Mesenchymal stem cell (in vitro differentiated cells and primary cell): ENCODE results near the gene MKNK2.

Experiments
- DNase-seq: peaks from one replicate; pipeline ENCODE4 v3.0.0-alpha.2; 2013
- H2AFZ ChIP-seq: one replicate; pipeline ENCODE4 v1.6.1; 2013; ENCODE audit warnings: low read depth, mild to moderate bottlenecking, control low read depth, inconsistent platforms, low read length, moderate library complexity
- H2AK5ac ChIP-seq: 2 replicates; pipeline ENCODE4 v1.6.1; 2013; ENCODE audit warnings: low read length, moderate library complexity, mild to moderate bottlenecking, inconsistent platforms; ENCODE audit not compliant: severe bottlenecking
- H2BK120ac ChIP-seq: one replicate; pipeline ENCODE4 v1.6.1; 2013; ENCODE audit warnings: low read depth, mild to moderate bottlenecking, inconsistent platforms, low read length, moderate library complexity
- H2BK12ac ChIP-seq, 2 experiments: one replicate each; pipeline ENCODE4 v1.6.1; 2013; ENCODE audit warnings: inconsistent platforms in 2 of 2, low read length in 2 of 2, mild to moderate bottlenecking in 2 of 2, moderate library complexity in 2 of 2, control low read depth in 1 of 2
- H2BK15ac ChIP-seq: one replicate; pipeline ENCODE4 v1.6.1; 2013; ENCODE audit warnings: mild to moderate bottlenecking, low read depth, inconsistent platforms; ENCODE audit not compliant: poor library complexity, severe bottlenecking
- H2BK5ac ChIP-seq: 2 replicates; pipeline ENCODE4 v1.6.1; 2013; ENCODE audit warnings: low read depth, mild to moderate bottlenecking, low read length, control low read depth, inconsistent platforms; ENCODE audit not compliant: poor library complexity, severe bottlenecking
- H3K14ac ChIP-seq, 2 experiments: one replicate each; pipeline ENCODE4 v1.6.1; 2013; ENCODE audit warnings: inconsistent platforms in 2 of 2, low read length in 2 of 2, control low read depth in 1 of 2, mild to moderate bottlenecking in 1 of 2, moderate library complexity in 1 of 2
- H3K18ac ChIP-seq, 2 experiments: one replicate each; pipeline ENCODE4 v1.6.1; 2013; ENCODE audit warnings: inconsistent platforms in 2 of 2, low read length in 2 of 2, control low read depth in 1 of 2, low read depth in 1 of 2, mild to moderate bottlenecking in 1 of 2
- H3K23ac ChIP-seq, 2 experiments: one replicate each; pipeline ENCODE4 v1.6.1; 2013; ENCODE audit warnings: inconsistent platforms in 2 of 2, low read length in 2 of 2, mild to moderate bottlenecking in 2 of 2, moderate library complexity in 2 of 2, control low read depth in 1 of 2
- H3K27ac ChIP-seq: 2 replicates; pipeline ENCODE4 v1.5.1; 2013; ENCODE audit warnings: mild to moderate bottlenecking, moderate library complexity, low read length, control low read depth, inconsistent platforms; ENCODE audit not compliant: poor library complexity, severe bottlenecking
- H3K27me3 ChIP-seq, 2 experiments: 2 replicates each; pipeline versions ENCODE4 v1.6.1 to v1.7.0; 2013; ENCODE audit warnings: low read length in 2 of 2, mild to moderate bottlenecking in 2 of 2, moderate library complexity in 2 of 2, control low read depth in 1 of 2, inconsistent platforms in 1 of 2; ENCODE audit not compliant: control insufficient read depth in 1 of 2, insufficient read depth in 1 of 2
- H3K36me3 ChIP-seq, 2 experiments: 2 replicates each; pipeline versions ENCODE4 v1.6.1 to v1.7.0; 2013; ENCODE audit warnings: low read length in 2 of 2, control low read depth in 1 of 2, inconsistent platforms in 1 of 2, low read depth in 1 of 2, mild to moderate bottlenecking in 1 of 2; ENCODE audit not compliant: insufficient read depth in 2 of 2, control insufficient read depth in 1 of 2
- H3K4ac ChIP-seq, 2 experiments: one replicate each; pipeline ENCODE4 v1.6.1; 2013; ENCODE audit warnings: inconsistent platforms in 2 of 2, low read length in 2 of 2, mild to moderate bottlenecking in 2 of 2, moderate library complexity in 2 of 2, control low read depth in 1 of 2, low read depth in 1 of 2
- H3K4me1 ChIP-seq: 2 replicates; pipeline ENCODE4 v1.6.1; 2013; ENCODE audit warnings: low read depth, low read length, control low read depth; ENCODE audit not compliant: control insufficient read depth, insufficient read depth
- H3K4me2 ChIP-seq: 2 replicates; pipeline ENCODE4 v1.6.1; 2013; ENCODE audit warnings: low read length, mild to moderate bottlenecking, inconsistent platforms; ENCODE audit not compliant: poor library complexity, severe bottlenecking
- H3K4me3 ChIP-seq, 2 experiments: 2 replicates each; pipeline versions ENCODE4 v1.5.1 to v1.7.0; 2013; ENCODE audit warnings: low read length in 2 of 2, mild to moderate bottlenecking in 2 of 2, control low read depth in 1 of 2, low read depth in 1 of 2; ENCODE audit not compliant: insufficient read depth in 1 of 2
- H3K79me1 ChIP-seq: replicated peaks from 2 replicates; pipeline ENCODE4 v1.6.1; 2013; ENCODE audit warnings: mild to moderate bottlenecking, control low read depth, low read length, inconsistent platforms; ENCODE audit not compliant: poor library complexity, severe bottlenecking
- H3K9ac ChIP-seq: 2 replicates; pipeline ENCODE4 v1.7.0; 2013; ENCODE audit warnings: mild to moderate bottlenecking, low read length, moderate library complexity
- H3K9me3 ChIP-seq: 2 replicates; pipeline ENCODE4 v1.7.0; 2013; ENCODE audit warnings: mild to moderate bottlenecking, low read length; ENCODE audit not compliant: control insufficient read depth
- H4K8ac ChIP-seq: one replicate; pipeline ENCODE4 v1.6.1; 2013; ENCODE audit warnings: inconsistent platforms, mild to moderate bottlenecking, low read length, moderate library complexity
- H4K91ac ChIP-seq: one replicate; pipeline ENCODE4 v1.6.1; 2013; ENCODE audit warnings: mild to moderate bottlenecking, low read length, inconsistent platforms
- WGBS: methylation state at CpG from one replicate; pipeline ENCODE4 v1.1.7; 2013; ENCODE audit warnings: mixed read lengths; 5-methylcytosine and 5-hydroxymethylcytosine counted together

Gene MKNK2

DNA sequence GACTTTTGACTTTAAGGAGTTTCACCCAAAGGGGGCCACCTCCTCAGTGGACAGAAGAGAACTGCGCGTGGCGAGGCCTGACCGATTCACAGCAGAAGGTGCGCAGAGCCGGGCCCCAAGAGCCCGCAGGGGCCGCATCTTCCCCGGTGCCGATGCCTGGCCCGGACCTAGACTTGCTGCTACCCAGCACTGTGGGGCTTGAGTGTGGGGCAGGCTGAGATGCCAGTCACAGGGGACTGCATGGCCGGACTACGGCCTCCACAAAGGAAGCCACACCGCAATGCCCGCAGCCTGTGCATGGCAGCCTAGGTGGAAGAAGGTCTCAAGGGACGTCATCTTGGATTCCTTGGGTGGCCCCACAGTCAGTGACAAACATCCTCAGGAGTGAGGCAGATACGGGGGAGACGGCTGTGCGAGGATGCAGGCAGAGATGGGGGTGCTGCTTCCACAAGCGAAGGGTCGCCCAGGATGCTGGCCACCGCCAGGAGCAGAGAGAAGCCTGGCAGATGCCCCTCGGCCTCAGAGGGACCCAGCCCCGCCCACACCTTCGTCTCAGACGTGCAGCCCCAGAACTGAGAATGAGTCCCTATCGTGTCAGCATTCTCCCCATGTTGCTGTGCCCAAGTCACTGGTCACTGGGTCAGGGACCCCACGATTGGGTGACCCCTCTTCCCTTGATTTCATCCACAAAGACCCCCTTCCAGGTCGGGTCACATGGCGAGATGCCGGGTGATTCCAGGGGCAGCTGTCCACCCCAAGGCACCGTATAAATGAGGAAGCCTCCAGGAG, 28.2 kb upstream of the MKNK2 start:
- no peak overlapping the region for H3K4me2 ChIP-seq
- WGBS = 97% methylated on average over 32 of the region's 32 CpGs
- no peak overlapping the region for H3K4me3 ChIP-seq
- no peaks in the 10 kb centered on the region for H3K27me3 ChIP-seq
- no peak overlapping the region for H3K23ac ChIP-seq
- no peak overlapping the region for H3K9ac ChIP-seq
- no peak overlapping the region for H2BK12ac ChIP-seq
- no peak overlapping the region for H2BK15ac ChIP-seq
- H3K14ac ChIP-seq = no peak overlapping the region
- no peak for DNase-seq
- H2AK5ac ChIP-seq = no peak overlapping the region
- H3K79me1 ChIP-seq = peaks cover 53% of the 10 kb centered on the region
- H3K4me1 ChIP-seq = peaks cover 10% of the 10 kb centered on the region
- no peak overlapping the region for H3K18ac ChIP-seq
- no peak overlapping the region for H3K27ac ChIP-seq
- H3K4ac ChIP-seq = no peak overlapping the region
- H2BK120ac ChIP-seq = no peak overlapping the region
- H3K36me3 ChIP-seq = peaks cover 84 to 85% of the 10 kb centered on the region in 2 experiments
- H4K91ac ChIP-seq = no peak overlapping the region
- H2AFZ ChIP-seq = no peak overlapping the region
- peak overlapping the region; percentile 16 for H4K8ac ChIP-seq
- no peaks in the 10 kb centered on the region for H3K9me3 ChIP-seq
- H2BK5ac ChIP-seq = no peak overlapping the region

DNA sequence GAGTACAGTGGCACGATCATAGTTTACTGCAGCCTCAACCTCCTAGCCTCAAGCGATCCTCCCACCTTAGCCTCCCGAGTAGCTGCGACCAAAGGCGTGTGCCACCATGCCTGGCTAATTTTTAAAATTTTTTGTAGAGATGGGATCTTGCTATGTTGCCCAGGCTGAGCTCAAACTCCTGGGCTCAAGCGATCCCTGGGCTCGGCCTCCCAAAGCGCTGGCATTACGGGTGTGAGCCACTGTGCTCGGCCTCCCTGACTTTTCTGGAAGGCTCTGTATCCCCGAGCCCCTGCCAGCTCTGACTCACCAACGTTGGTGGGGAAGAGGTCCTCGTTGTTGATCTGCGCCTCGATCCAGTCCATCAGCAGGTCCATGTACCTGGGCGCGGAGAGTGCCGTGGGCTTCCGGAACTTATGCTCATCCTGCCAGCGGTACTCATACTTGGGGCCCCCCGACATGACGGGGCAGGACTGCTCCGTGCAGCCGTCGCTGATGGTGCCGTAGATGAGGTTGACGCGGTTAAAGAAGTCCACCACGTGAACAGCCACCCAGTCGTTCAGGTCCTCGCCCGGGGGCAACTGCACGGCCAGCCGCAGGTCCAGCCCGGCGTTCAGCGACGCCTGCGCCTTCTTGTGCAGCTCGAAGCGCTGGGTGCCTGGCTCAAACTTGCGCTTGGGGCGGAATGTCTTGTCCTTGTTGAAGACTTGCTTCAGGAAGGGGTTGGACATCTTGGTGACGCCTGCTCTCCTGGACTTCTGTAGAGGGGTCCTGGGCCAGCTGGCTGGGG, 27.0 kb upstream of the MKNK2 start:
- no peak overlapping the region for H2BK12ac ChIP-seq
- no peak overlapping the region for H4K8ac ChIP-seq
- no peak overlapping the region for H2BK120ac ChIP-seq
- H3K9ac ChIP-seq = no peak overlapping the region
- H3K18ac ChIP-seq = no peak overlapping the region
- no peak for DNase-seq
- H3K27ac ChIP-seq = no peak overlapping the region
- H3K79me1 ChIP-seq = peaks cover 50% of the 10 kb centered on the region
- H3K4ac ChIP-seq = no peak overlapping the region
- no peaks in the 10 kb centered on the region for H3K9me3 ChIP-seq
- WGBS = 98% methylated on average over 35 of the region's 44 CpGs
- H3K4me3 ChIP-seq = peak overlapping the region in 1 of 2 experiments; percentile 7
- no peak overlapping the region for H3K4me2 ChIP-seq
- H3K27me3 ChIP-seq = no peaks in the 10 kb centered on the region
- H3K4me1 ChIP-seq = peaks cover 7% of the 10 kb centered on the region
- H3K14ac ChIP-seq = no peak overlapping the region
- H2AFZ ChIP-seq = no peak overlapping the region
- no peak overlapping the region for H3K23ac ChIP-seq
- H3K36me3 ChIP-seq = peaks cover 79 to 80% of the 10 kb centered on the region in 2 experiments
- no peak overlapping the region for H2BK15ac ChIP-seq
- no peak overlapping the region for H2AK5ac ChIP-seq
- H4K91ac ChIP-seq = peak overlapping the region; percentile 16
- no peak overlapping the region for H2BK5ac ChIP-seq

DNA sequence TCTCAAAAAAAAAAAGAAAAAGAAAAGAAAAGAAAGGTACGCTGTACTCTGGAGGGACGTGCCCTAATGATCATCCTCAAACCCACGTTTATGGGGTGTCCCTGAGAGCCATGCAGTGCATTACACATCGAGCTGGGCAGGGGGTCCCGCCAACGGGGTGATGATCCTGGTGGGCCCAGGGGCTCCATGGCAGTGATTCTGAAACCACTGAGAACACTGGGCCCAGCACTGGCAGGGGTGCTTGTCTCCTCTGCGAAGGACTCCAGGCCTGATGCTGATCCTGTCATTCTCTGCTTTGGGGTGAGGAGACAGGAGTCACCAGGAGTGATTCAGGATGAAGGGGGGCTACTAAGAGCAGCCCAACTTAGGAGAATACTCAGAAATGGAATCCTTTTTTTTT, 26.4 kb upstream of the MKNK2 start:
- no peak overlapping the region for H3K14ac ChIP-seq
- H3K4me1 ChIP-seq = peaks cover 8% of the 10 kb centered on the region
- no peak overlapping the region for H2BK5ac ChIP-seq
- H3K79me1 ChIP-seq = peaks cover 51% of the 10 kb centered on the region
- no peak overlapping the region for H3K9ac ChIP-seq
- no peak overlapping the region for H2BK120ac ChIP-seq
- H3K4me2 ChIP-seq = no peak overlapping the region
- H3K27me3 ChIP-seq = no peaks in the 10 kb centered on the region
- H3K23ac ChIP-seq = no peak overlapping the region
- no peak overlapping the region for H2AK5ac ChIP-seq
- H2BK15ac ChIP-seq = no peak overlapping the region
- H3K18ac ChIP-seq = no peak overlapping the region
- H2BK12ac ChIP-seq = no peak overlapping the region
- no peak overlapping the region for H3K4me3 ChIP-seq
- H3K9me3 ChIP-seq = no peaks in the 10 kb centered on the region
- H4K91ac ChIP-seq = no peak overlapping the region
- no peak overlapping the region for H4K8ac ChIP-seq
- no peak overlapping the region for H2AFZ ChIP-seq
- H3K4ac ChIP-seq = no peak overlapping the region
- no peak overlapping the region for H3K27ac ChIP-seq
- peaks cover 79 to 83% of the 10 kb centered on the region in 2 experiments for H3K36me3 ChIP-seq
- no peak for DNase-seq
- WGBS = 96% methylated on average over 7 of the region's 7 CpGs

DNA sequence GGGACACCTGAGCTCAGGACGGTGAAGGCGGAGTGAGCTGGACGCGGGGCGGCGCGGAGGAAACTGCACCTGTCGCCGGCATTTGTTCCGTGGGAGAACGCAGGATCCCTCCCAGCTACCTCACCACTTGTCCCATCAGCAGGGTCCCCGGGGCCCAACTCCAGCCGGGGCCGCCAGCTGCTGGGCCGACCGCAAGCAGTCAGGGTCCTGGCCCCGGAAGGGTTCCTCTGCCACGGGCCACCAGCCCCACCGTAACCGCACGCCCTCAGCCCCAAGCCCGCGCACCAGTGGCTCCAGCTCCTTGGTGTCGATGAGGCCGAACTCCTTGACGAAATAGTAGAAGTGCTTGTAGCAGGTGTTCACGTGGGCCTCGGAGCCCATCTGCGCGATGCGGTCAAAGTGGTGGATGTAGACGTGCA, 25.5 kb upstream of the MKNK2 start:
- Histone ChIP-seq H3K36me3 (peaks cover 81 to 84% of the 10 kb centered on the region in 2 experiments), H3K4ac (no peak overlapping the region), H2BK120ac (no peak overlapping the region), H4K91ac (no peak overlapping the region), H2AFZ (no peak overlapping the region), H3K79me1 (peaks cover 49% of the 10 kb centered on the region), H3K18ac (no peak overlapping the region), H3K27ac (no peak overlapping the region), H4K8ac (no peak overlapping the region), H2BK15ac (no peak overlapping the region), H3K4me1 (peaks cover 3% of the 10 kb centered on the region), H3K4me2 (no peak overlapping the region), H2AK5ac (no peak overlapping the region), H3K23ac (no peak overlapping the region), H3K9me3 (no peaks in the 10 kb centered on the region), H3K9ac (no peak overlapping the region), H3K27me3 (no peaks in the 10 kb centered on the region), H3K4me3 (no peak overlapping the region), H2BK12ac (no peak overlapping the region), H2BK5ac (no peak overlapping the region), H3K14ac (no peak overlapping the region)
- no peak for DNase-seq
- over 99% methylated on average over 30 of the region's 32 CpGs for WGBS
